T-helper 1 cell treated with Interleukin-12 subunit alpha and Interleukin-12 subunit beta and Interleukin-4 antibody, amounts not matched to agents 30 ng/mL and 1 ng/mL, for 36 hours (primary cell): ENCODE results near the gene FAM193B. TPM values are rescaled to one million over a fixed set of nuclear protein-coding genes. Genes with fewer than 3 reads are reported as not detected.

ENCODE experiments used
- intact Hi-C: fragments of 100-400 bp; cut with micrococcal nuclease; formaldehyde crosslinking; loops from one replicate; pipeline ENCODE4 v1.15.1; 2024
- total RNA-seq: library from RNA; stranded (reverse); gene quantifications from 2 replicates; pipeline ENCODE4 v1.2.3, GENCODE V29; 2022

The FAM193B gene
- total RNA-seq, 1 donor from 2014 or later: 93.8 TPM

DNA sequence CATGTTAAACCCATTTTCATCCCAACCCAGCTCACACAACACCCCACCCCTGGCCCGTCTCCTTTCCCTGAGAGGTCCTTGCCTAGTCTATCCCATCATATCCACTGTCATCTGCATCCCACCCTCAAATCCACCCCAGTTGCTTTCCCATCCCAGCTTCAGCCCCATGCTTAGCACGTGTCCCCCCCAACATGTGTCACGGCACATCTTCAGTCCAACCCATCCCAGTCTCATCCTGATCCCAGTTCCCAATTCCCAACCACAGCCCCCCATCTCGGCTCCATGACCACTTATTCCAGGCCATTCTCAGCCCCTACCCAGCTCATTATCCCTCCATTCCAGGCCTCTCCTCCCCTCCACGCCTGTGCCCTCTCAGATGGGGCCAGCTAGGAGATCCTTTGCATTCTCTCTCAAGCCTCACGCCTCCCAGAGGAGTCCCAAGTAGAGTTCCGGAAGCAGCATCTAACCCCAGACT, 80.3 kb downstream of the FAM193B start:
- intact Hi-C loops: no loop called here

DNA sequence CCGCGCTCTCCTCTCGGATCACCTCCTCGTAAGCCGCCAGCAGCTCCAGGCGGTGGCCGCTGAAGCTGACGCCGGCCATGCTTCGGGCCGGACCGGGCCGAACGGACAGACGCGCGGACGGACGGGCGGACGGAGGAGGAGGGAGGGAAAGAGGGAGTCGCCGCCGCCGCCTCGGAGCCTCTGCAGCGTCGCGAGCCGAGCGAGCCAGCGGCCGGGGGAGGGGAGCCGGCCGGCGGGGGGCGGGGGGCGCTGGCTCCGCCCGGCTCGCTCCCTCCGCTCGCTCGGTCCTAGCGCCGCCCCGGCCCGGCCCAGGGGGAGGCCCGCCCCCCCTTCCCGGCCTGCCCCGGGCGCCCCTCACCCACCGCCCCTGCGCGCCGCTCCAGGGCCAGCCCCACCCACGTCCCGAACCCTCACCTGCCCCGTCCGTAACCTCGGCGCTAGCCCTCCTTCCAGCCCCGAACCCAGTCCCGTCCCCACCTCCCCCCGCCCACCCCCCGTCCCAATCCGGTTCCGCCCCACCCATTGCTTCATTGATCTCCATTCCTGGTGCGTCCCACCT, 80.8 kb downstream of the FAM193B start, which contains the start of gene DBN1:
Gene DBN1, minus strand, starts transcription at position 192 of the 559 bp plus-strand sequence. Its CDS starts 113 bp downstream, at position 79.
- intact Hi-C loops: loop anchor here (1.0 kb wide), 1 partner anchor 24 kb away; the partner anchor contains the start of gene PDLIM7

DNA sequence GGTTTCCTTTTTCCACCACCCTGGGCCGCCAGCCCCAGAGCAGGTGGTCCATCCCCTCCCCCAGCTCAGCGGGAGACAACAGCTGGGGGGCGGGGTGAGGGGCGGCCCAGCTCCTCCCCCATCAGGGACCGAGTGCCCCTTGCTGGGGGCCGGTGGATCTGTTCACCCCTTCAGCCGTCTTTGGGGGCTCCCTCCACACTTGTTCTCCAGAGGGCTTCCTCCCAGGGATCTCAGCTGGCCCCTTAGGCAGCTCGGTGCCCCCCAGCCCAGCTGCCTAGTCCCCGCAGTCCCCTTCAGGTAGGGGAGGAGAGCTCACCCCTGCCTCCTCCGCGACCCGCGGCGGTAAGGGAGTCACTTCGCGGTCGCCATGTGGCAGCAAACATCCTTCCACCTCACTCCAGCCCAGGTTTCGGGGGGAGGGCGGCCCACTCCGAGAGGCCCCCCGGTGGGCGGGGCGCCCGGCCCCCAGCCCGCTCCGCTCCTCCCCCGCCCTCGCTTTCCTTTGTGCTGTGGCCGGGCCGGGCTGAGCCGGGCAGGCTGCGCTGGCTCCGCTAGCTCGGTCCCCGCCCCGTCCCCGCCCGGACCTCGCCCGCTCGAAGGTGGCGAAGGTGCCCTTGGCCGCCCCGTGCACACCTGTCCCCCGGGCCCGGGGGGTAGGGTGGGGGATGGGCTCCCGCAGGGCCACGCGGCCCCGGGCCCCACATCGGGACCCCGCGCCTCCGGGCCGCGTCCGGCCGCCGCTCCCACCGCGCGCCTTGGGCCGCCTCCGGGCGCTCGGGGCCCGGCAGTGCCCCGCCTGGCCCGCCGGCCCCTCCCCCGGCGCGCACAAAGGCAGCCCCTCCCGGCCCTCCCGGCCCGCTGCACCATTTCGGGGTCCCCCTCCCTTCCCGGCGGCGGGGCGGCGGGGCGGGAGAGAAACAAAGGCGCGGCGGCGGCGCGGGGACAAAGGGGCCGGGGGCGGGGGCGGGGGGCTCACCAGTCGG, 81.6 kb downstream of the FAM193B start:
- intact Hi-C loops: loop anchor here (1.0 kb wide), 1 partner anchor 25 kb away; the partner anchor contains the start of gene PDLIM7

DNA sequence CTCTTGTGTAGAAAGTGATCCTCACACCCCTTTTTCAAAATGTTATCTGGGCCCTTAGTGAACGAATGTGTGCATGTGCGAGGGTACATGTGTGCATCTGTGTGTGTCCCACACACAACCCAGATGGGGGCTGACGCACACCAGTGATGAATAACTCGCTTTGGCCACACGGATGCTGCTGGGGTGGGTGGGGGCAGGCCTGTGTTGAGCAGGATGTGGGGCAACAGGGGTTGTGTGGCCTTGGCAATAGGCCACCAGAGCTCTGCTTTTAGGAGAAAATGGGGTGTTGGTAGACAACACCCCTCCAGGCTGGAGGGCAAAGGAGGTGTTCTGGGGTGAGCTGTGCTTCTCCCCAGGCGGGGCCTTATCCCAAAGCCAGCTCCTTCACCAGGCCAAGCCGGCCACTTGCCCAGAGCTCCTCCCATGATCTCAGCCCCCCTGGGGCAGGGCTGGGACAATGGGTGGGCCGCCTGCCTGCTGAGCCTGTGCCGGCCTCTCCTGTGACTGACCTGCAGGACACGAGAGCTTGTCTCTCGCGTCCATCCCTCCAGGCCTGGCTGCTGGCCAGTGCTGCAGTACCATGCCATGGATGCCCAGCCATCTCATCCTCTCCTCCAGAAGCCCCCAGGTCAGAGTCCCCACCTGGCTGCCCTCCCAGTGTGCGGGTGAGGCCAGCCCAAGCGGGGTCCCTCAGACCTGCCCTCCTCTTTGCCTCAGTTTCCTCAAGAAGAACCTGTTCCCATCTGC, 82.6 kb downstream of the FAM193B start:
- intact Hi-C loops: no loop called here

DNA sequence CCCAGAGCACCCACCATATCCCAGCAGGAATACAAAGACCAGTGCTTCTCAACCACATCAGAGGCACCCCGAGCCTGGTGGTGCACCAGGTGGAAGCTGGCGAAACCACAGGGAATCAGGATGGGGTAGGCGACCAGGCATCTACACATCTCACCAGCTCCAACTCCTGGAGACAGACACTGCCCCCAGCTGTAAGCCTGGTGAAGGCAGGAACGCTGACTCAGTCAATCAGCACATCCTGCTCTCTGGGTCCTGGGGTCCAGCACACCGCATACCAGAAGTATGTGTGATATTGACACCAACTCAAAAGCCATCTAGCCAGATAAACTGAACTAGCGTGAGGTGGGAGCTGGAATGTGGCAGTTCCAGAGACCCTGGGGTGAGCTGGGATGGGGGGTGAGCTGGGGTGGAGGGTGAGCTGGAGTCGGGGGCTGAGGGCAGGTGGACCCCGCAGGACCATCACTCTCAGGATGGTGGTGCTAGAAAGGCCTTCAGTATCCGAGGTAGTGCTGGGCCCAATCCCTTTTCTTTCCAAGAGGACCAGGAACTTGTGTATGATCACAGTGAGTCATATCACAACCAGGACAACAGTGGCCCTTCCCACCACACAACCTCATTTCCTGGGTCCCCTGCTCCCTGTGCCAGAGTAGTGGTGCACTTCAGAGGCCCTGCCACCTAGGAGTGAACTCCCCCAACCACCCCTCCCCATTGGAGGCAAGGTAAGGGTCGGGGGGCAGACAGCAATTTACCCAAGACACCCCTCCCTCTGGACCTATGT, 83.4 kb downstream of the FAM193B start:
- intact Hi-C loops: no loop called here

Other genes starting within 250 kb of the FAM193B start
- gene MXD3, start 242.7 kb downstream of the FAM193B start, total RNA-seq: 32.5 and 36.1 TPM in 2 replicates
- gene LMAN2, start 202.9 kb downstream of the FAM193B start, total RNA-seq: 151 and 157 TPM in 2 replicates
- gene RGS14, start 196.6 kb downstream of the FAM193B start, total RNA-seq: 90.9 and 95.3 TPM in 2 replicates
- 0.32 TPM in 1 of 2 replicates, not detected in the other for gene SLC34A1, start 170.1 kb downstream of the FAM193B start, total RNA-seq
- not detected in 2 replicates for gene PFN3, start 153.9 kb downstream of the FAM193B start, total RNA-seq
- gene F12, start 145.0 kb downstream of the FAM193B start, total RNA-seq: 0.22 TPM in 1 of 2 replicates, not detected in the other
- gene GRK6, start 127.9 kb downstream of the FAM193B start, total RNA-seq: 137 TPM in 2 replicates
- 3.0 and 3.4 TPM in 2 replicates for gene PRR7, start 107.7 kb downstream of the FAM193B start, total RNA-seq
- gene DBN1, start 80.9 kb downstream of the FAM193B start, total RNA-seq: 6.0 and 8.7 TPM in 2 replicates
- gene PDLIM7, start 57.0 kb downstream of the FAM193B start, total RNA-seq: 34.8 and 35.7 TPM in 2 replicates
- 4.3 and 5.3 TPM in 2 replicates for gene DOK3, start 44.7 kb downstream of the FAM193B start, total RNA-seq
- 106 and 126 TPM in 2 replicates for gene DDX41, start 37.6 kb downstream of the FAM193B start, total RNA-seq
- gene TMED9, start 37.6 kb upstream of the FAM193B start, total RNA-seq: 171 and 176 TPM in 2 replicates
- gene B4GALT7, start 45.6 kb upstream of the FAM193B start, total RNA-seq: 21.8 and 24.7 TPM in 2 replicates
- gene FAM153A, start 228.3 kb upstream of the FAM193B start, total RNA-seq: 8.6 and 9.9 TPM in 2 replicates